ENCODE results near the gene CDC42SE2.

DNA sequence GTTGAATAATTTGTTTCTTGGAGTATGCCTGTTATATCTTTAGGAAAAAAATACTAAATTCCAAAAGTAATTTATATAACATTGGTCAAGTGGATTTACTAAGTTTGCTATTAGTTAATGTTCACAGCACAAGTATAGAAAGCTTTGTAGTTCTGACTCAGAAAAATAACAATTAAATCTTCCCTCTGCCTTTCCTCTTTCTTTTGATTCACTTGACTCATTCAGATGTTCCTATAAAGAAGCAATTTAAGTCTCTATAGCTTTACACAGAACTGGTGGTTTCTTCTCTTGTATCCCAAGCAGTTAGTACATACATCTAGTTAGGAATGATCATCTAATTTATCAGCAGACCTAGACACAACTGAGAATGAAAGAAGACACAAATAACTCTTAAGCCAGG, 4.5 kb upstream of the CDC42SE2 start:
- TF ChIP-seq, protein P1, sequence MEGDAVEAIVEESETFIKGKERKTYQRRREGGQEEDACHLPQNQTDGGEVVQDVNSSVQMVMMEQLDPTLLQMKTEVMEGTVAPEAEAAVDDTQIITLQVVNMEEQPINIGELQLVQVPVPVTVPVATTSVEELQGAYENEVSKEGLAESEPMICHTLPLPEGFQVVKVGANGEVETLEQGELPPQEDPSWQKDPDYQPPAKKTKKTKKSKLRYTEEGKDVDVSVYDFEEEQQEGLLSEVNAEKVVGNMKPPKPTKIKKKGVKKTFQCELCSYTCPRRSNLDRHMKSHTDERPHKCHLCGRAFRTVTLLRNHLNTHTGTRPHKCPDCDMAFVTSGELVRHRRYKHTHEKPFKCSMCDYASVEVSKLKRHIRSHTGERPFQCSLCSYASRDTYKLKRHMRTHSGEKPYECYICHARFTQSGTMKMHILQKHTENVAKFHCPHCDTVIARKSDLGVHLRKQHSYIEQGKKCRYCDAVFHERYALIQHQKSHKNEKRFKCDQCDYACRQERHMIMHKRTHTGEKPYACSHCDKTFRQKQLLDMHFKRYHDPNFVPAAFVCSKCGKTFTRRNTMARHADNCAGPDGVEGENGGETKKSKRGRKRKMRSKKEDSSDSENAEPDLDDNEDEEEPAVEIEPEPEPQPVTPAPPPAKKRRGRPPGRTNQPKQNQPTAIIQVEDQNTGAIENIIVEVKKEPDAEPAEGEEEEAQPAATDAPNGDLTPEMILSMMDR (IDR thresholded peaks at IDR 0.05 in 4 of 5, conservative IDR thresholded peaks at IDR 0.05 in 1 of 5) = no peak
- no peak for TF ChIP-seq POLR2A (IDR thresholded peaks at IDR 0.05)
